Neuronal stem cell (in vitro differentiated cells): ENCODE results near the gene SSBP3.

ENCODE experiments used
- DNase-seq: peaks from one replicate; pipeline ENCODE4 v3.0.0-alpha.2; 2013; ENCODE audit warnings: low spot score
- H2AFZ ChIP-seq: one replicate; pipeline ENCODE4 v1.6.1; 2013; ENCODE audit warnings: mild to moderate bottlenecking, low read length, inconsistent platforms
- H2AK5ac ChIP-seq: 2 replicates; pipeline ENCODE4 v1.6.1; 2013; ENCODE audit warnings: low read depth, mild to moderate bottlenecking, inconsistent platforms, low read length, moderate library complexity, mixed read lengths
- H2BK120ac ChIP-seq: 2 replicates; pipeline ENCODE4 v1.6.1; 2013; ENCODE audit warnings: low read depth, mild to moderate bottlenecking, inconsistent platforms, low read length, moderate library complexity, mixed read lengths
- H2BK12ac ChIP-seq: one replicate; pipeline ENCODE4 v1.6.1; 2013; ENCODE audit warnings: low read length, inconsistent platforms
- H2BK15ac ChIP-seq: 2 replicates; pipeline ENCODE4 v1.6.1; 2013; ENCODE audit warnings: mild to moderate bottlenecking, low read length, inconsistent platforms, mixed read lengths
- H2BK5ac ChIP-seq: one replicate; pipeline ENCODE4 v1.6.1; 2013; ENCODE audit warnings: inconsistent platforms, mild to moderate bottlenecking, low read length, moderate library complexity
- H3K14ac ChIP-seq: one replicate; pipeline ENCODE4 v1.6.1; 2013; ENCODE audit warnings: low read length, inconsistent platforms
- H3K18ac ChIP-seq: 2 replicates; pipeline ENCODE4 v1.6.1; 2013; ENCODE audit warnings: low read length, inconsistent platforms
- H3K23ac ChIP-seq: 2 replicates; pipeline ENCODE4 v1.6.1; 2013; ENCODE audit warnings: low read depth, mild to moderate bottlenecking, mixed read lengths, low read length, inconsistent platforms; ENCODE audit not compliant: poor library complexity
- H3K27ac ChIP-seq: replicated peaks from 3 replicates; pipeline ENCODE4 v1.5.1; 2013; ENCODE audit warnings: low read length, inconsistent platforms
- H3K27me3 ChIP-seq, 3 experiments: 2 replicates each; pipeline ENCODE4 v1.6.1; 2013; ENCODE audit warnings: low read length in 3 of 3, mild to moderate bottlenecking in 2 of 3, inconsistent platforms in 1 of 3, low read depth in 1 of 3, mixed read lengths in 1 of 3, moderate library complexity in 1 of 3; ENCODE audit not compliant: control insufficient read depth in 3 of 3, insufficient read depth in 3 of 3
- H3K36me3 ChIP-seq, 2 donors: replicated peaks in 1 of 2; 2 replicates each; pipeline ENCODE4 v1.6.1; 2013; ENCODE audit warnings: low read length in 2 of 2; ENCODE audit not compliant: control insufficient read depth in 2 of 2, insufficient read depth in 2 of 2
- H3K4ac ChIP-seq: 2 replicates; pipeline ENCODE4 v1.6.1; 2013; ENCODE audit warnings: inconsistent platforms, mild to moderate bottlenecking, low read length, moderate library complexity
- H3K4me1 ChIP-seq, 2 donors: 1 replicate in 1 of 2; 2 replicates in 1 of 2; pipeline ENCODE4 v1.6.1; 2013; ENCODE audit warnings: low read length in 2 of 2, low read depth in 1 of 2; ENCODE audit not compliant: control insufficient read depth in 2 of 2, insufficient read depth in 1 of 2
- H3K4me2 ChIP-seq: one replicate; pipeline ENCODE4 v1.6.1; 2013; ENCODE audit warnings: mild to moderate bottlenecking, low read length, inconsistent platforms; ENCODE audit not compliant: insufficient read depth, poor library complexity, severe bottlenecking
- H3K4me3 ChIP-seq, 2 donors: 2 replicates each; pipeline ENCODE4 v1.5.1; 2013; ENCODE audit warnings: low read length in 2 of 2, mild to moderate bottlenecking in 2 of 2, inconsistent platforms in 1 of 2, moderate library complexity in 1 of 2
- H3K79me1 ChIP-seq: one replicate; pipeline ENCODE4 v1.6.1; 2013; ENCODE audit warnings: low read depth, mild to moderate bottlenecking, inconsistent platforms, low read length, moderate library complexity
- H3K9ac ChIP-seq: one replicate; pipeline ENCODE4 v1.6.1; 2013; ENCODE audit warnings: mild to moderate bottlenecking, low read depth, low read length, inconsistent platforms; ENCODE audit not compliant: poor library complexity
- H3K9me3 ChIP-seq, 2 donors: replicated peaks in 1 of 2; 2 replicates each; pipeline versions ENCODE3 to v1.6.1; 2013; ENCODE audit warnings: low read length in 2 of 2, mild to moderate bottlenecking in 2 of 2, inconsistent platforms in 1 of 2, low read depth in 1 of 2, mixed read lengths in 1 of 2, moderate library complexity in 1 of 2; ENCODE audit not compliant: control insufficient read depth in 2 of 2, insufficient read depth in 1 of 2
- H4K8ac ChIP-seq: one replicate; pipeline ENCODE4 v1.6.1; 2013; ENCODE audit warnings: low read depth, mild to moderate bottlenecking, inconsistent platforms, low read length, moderate library complexity
- H4K91ac ChIP-seq: one replicate; pipeline ENCODE4 v1.6.1; 2013; ENCODE audit warnings: low read length, low read depth, mild to moderate bottlenecking, inconsistent platforms; ENCODE audit not compliant: poor library complexity
- WGBS, 2 donors: extraction: QIAGEN DNeasy Blood & Tissue Kit; methylation state at CpG; one replicate each; pipeline ENCODE4 v1.1.7; 2013; ENCODE audit warnings: missing lambda C conversion rate in 2 of 2, mixed read lengths in 1 of 2; ENCODE audit not compliant: insufficient read length in 2 of 2, insufficient replicate concordance in 1 of 2; ENCODE audit errors: extremely low coverage in 2 of 2; 5-methylcytosine and 5-hydroxymethylcytosine counted together

SSBP3 gene

GRCh38 chr1:54324251-54325140, 81.7 kb downstream of the SSBP3 start:
- DNase-seq: no peak
- peaks cover 0 to 53% of the 10 kb centered on the region in 2 donors for H3K36me3 ChIP-seq
- no peak overlapping the region for H3K9ac ChIP-seq
- WGBS, 2 donors: no CpG with 5 or more reads among the region's 19 CpGs
- no peak overlapping the region for H3K23ac ChIP-seq
- peaks cover 48 to 59% of the 10 kb centered on the region in 2 donors for H3K4me1 ChIP-seq
- no peak overlapping the region for H2AFZ ChIP-seq
- no peak overlapping the region for H2BK120ac ChIP-seq
- H3K14ac ChIP-seq: no peak overlapping the region
- no peaks in the 10 kb centered on the region for H3K27me3 ChIP-seq
- H2AK5ac ChIP-seq: no peak overlapping the region
- no peak overlapping the region for H2BK5ac ChIP-seq
- no peaks in the 10 kb centered on the region for H3K9me3 ChIP-seq
- no peak overlapping the region for H3K4me3 ChIP-seq
- H3K27ac ChIP-seq: no peak overlapping the region
- H4K91ac ChIP-seq: no peak overlapping the region
- H3K79me1 ChIP-seq: peaks cover 3% of the 10 kb centered on the region
- no peak overlapping the region for H3K4me2 ChIP-seq
- H3K4ac ChIP-seq: no peak overlapping the region
- no peak overlapping the region for H4K8ac ChIP-seq
- no peak overlapping the region for H2BK15ac ChIP-seq
- H3K18ac ChIP-seq: no peak overlapping the region
- no peak overlapping the region for H2BK12ac ChIP-seq

DNA sequence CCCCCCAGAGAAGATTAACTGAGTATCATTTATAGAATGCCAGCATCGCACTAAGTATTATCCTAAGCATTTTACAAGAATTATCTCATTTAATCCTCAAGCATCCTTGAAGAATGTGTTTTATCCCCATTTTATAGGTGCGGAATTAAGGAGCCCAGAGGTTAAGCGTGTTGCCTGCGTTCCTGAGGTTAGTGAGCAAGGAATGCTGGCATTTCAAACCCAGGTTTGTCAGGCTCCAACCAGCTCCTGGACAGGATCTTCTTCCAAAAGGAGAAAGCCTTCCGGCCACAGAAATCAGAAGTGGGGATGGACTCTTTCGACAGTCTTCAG, 82.3 kb downstream of the SSBP3 start:
- no peak overlapping the region for H3K14ac ChIP-seq
- no peak overlapping the region for H3K4ac ChIP-seq
- H3K27me3 ChIP-seq: no peaks in the 10 kb centered on the region
- no peak overlapping the region for H3K23ac ChIP-seq
- no peak overlapping the region for H3K4me2 ChIP-seq
- WGBS, 2 donors: no CpG with 5 or more reads among the region's 6 CpGs
- H4K91ac ChIP-seq: no peak overlapping the region
- H2BK120ac ChIP-seq: no peak overlapping the region
- no peak overlapping the region for H3K27ac ChIP-seq
- no peak for DNase-seq
- no peak overlapping the region for H3K9ac ChIP-seq
- no peak overlapping the region for H3K18ac ChIP-seq
- H3K4me1 ChIP-seq: peaks cover 42 to 52% of the 10 kb centered on the region in 2 donors
- no peak overlapping the region for H2BK12ac ChIP-seq
- no peak overlapping the region for H4K8ac ChIP-seq
- H2BK15ac ChIP-seq: no peak overlapping the region
- H2BK5ac ChIP-seq: no peak overlapping the region
- no peak overlapping the region for H2AFZ ChIP-seq
- H2AK5ac ChIP-seq: no peak overlapping the region
- peaks cover 3% of the 10 kb centered on the region for H3K79me1 ChIP-seq
- H3K4me3 ChIP-seq: no peak overlapping the region
- H3K9me3 ChIP-seq: no peaks in the 10 kb centered on the region
- peaks cover 0 to 59% of the 10 kb centered on the region in 2 donors for H3K36me3 ChIP-seq

DNA sequence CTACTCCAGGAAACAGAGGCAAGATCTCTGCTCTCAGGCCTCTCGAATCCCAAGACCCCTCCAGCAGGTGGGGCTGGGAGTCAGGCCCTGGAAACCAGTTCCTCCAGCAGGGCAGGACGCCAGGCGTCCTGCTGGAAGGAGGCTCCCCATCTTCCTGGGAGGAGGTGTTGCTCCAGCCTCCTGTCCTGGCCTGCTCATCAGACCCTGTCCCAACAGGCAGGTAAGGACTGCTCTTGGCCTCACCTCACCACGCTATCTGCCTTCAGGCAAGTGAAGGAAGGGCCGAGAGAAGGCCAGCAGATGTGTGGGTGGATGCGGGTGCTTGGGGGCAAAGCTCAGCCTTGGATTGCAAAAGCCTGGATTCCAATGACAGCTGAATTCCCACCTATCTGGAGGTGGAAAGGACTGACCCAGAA, 82.9 kb downstream of the SSBP3 start:
- H4K91ac ChIP-seq: no peak overlapping the region
- peak overlapping the region; percentile 74 for H3K18ac ChIP-seq
- no peak overlapping the region for H4K8ac ChIP-seq
- H3K4me3 ChIP-seq: no peak overlapping the region
- H3K4ac ChIP-seq: no peak overlapping the region
- H3K14ac ChIP-seq: no peak overlapping the region
- H3K9me3 ChIP-seq: no peaks in the 10 kb centered on the region
- no peak overlapping the region for H2BK120ac ChIP-seq
- WGBS, 2 donors: no CpG with 5 or more reads among the region's 6 CpGs
- H2BK5ac ChIP-seq: no peak overlapping the region
- H3K36me3 ChIP-seq: peaks cover 0 to 60% of the 10 kb centered on the region in 2 donors
- H3K23ac ChIP-seq: peak overlapping the region; percentile 19
- no peak overlapping the region for H2AFZ ChIP-seq
- no peak for DNase-seq
- H3K4me2 ChIP-seq: no peak overlapping the region
- peaks cover 38 to 47% of the 10 kb centered on the region in 2 donors for H3K4me1 ChIP-seq
- peak overlapping the region; percentile 44 for H3K9ac ChIP-seq
- no peaks in the 10 kb centered on the region for H3K27me3 ChIP-seq
- H3K79me1 ChIP-seq: peaks cover 3% of the 10 kb centered on the region
- no peak overlapping the region for H2BK15ac ChIP-seq
- H3K27ac ChIP-seq: no peak overlapping the region
- H2AK5ac ChIP-seq: peak overlapping the region; percentile 70
- H2BK12ac ChIP-seq: peak overlapping the region; percentile 42

GRCh38 chr1:54318246-54318814, 87.9 kb downstream of the SSBP3 start:
- no peak overlapping the region for H3K4me2 ChIP-seq
- no peak overlapping the region for H3K4ac ChIP-seq
- H3K4me1 ChIP-seq: peaks cover 11 to 21% of the 10 kb centered on the region in 2 donors
- H2BK5ac ChIP-seq: no peak overlapping the region
- H3K23ac ChIP-seq: no peak overlapping the region
- H2BK12ac ChIP-seq: no peak overlapping the region
- no peak overlapping the region for H3K9ac ChIP-seq
- H2BK120ac ChIP-seq: no peak overlapping the region
- H3K9me3 ChIP-seq: peaks cover 0 to 3% of the 10 kb centered on the region in 2 donors
- H2BK15ac ChIP-seq: no peak overlapping the region
- no peak overlapping the region for H2AFZ ChIP-seq
- H3K18ac ChIP-seq: no peak overlapping the region
- H3K27ac ChIP-seq: no peak overlapping the region
- no peak overlapping the region for H3K4me3 ChIP-seq
- no CpG with 5 or more reads among the region's 4 CpGs for WGBS, 2 donors
- H3K79me1 ChIP-seq: peaks cover 4% of the 10 kb centered on the region
- H3K14ac ChIP-seq: no peak overlapping the region
- H4K8ac ChIP-seq: no peak overlapping the region
- no peaks in the 10 kb centered on the region for H3K27me3 ChIP-seq
- H4K91ac ChIP-seq: no peak overlapping the region
- no peak for DNase-seq
- no peak overlapping the region for H2AK5ac ChIP-seq
- peaks cover 0 to 67% of the 10 kb centered on the region in 2 donors for H3K36me3 ChIP-seq
